NT2/D1 (cell line): ENCODE results near the gene LILRA2.
"Not testable (repeated sequence)": the region's sequence is repeated elsewhere in the genome, so short reads cannot be mapped to it uniquely, and the experiment has no call there.

ENCODE experiments used
- DNase-seq: peaks from one replicate; pipeline ENCODE4 v3.0.0-alpha.2; 2011; ENCODE audit warnings: low read depth, low spot score
- H3K27me3 ChIP-seq: 2 replicates; pipeline ENCODE4 v1.6.0; 2011; ENCODE audit warnings: mild to moderate bottlenecking; ENCODE audit not compliant: insufficient read length, insufficient read depth
- H3K36me3 ChIP-seq: 2 replicates; pipeline ENCODE4 v1.6.1; 2011; ENCODE audit warnings: mild to moderate bottlenecking, low read length, mixed read lengths; ENCODE audit not compliant: insufficient read depth, insufficient read length
- H3K4me1 ChIP-seq: 2 replicates; pipeline ENCODE4 v1.5.1; 2011; ENCODE audit not compliant: insufficient read depth, insufficient read length
- H3K4me3 ChIP-seq: 2 replicates; pipeline ENCODE4 v1.5.1; 2011; ENCODE audit warnings: low read depth; ENCODE audit not compliant: insufficient read length
- H3K9ac ChIP-seq: 2 replicates; pipeline ENCODE4 v1.6.0; 2011; ENCODE audit warnings: low read depth; ENCODE audit not compliant: insufficient read length
- H3K9me3 ChIP-seq: 2 replicates; pipeline ENCODE4 v1.5.1; 2011; ENCODE audit warnings: mild to moderate bottlenecking, low read length; ENCODE audit not compliant: insufficient read depth
- SUZ12 ChIP-seq: IDR thresholded peaks from 2 replicates; pipeline ENCODE4 v1.6.1; 2011; ENCODE audit not compliant: insufficient read length, insufficient read depth; ENCODE audit errors: extremely low read depth
- YY1 ChIP-seq: IDR thresholded peaks from 2 replicates; pipeline ENCODE4 v1.6.1; 2011; ENCODE audit not compliant: insufficient read length, insufficient read depth
- ZNF274 ChIP-seq: IDR thresholded peaks from 2 replicates; pipeline ENCODE4 v1.6.1; 2011; ENCODE audit warnings: mild to moderate bottlenecking, low read depth, low read length

Gene LILRA2

DNA sequence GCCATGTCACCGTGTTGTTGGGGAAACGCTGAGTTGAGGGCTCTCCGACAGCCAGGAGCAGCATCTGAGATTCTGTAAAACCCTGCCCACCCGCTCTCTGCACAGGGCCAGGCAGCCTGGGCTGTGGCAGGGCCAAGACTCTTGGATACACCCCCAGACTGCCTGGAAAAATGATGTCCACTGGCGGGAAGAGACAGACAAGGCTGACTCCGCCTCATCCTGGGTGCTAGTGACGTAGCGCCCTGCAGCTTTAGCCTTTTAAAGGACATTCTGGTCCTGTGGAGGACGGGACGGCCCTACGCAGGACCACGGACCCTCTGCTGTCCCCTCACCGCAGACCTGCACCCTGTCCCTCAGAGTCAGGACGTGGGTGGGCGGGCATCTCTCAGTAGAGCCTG, 20.7 kb upstream of the LILRA2 start:
- Histone ChIP-seq H3K27me3 (no peaks in the 10 kb centered on the region), H3K36me3 (no peaks in the 10 kb centered on the region), H3K9ac (no peak overlapping the region), H3K9me3 (no peaks in the 10 kb centered on the region), H3K4me3 (no peak overlapping the region), H3K4me1 (no peaks in the 10 kb centered on the region)
- no peak for DNase-seq
- TF ChIP-seq ZNF274 (no peak), YY1 (no peak), SUZ12 (no peak)

DNA sequence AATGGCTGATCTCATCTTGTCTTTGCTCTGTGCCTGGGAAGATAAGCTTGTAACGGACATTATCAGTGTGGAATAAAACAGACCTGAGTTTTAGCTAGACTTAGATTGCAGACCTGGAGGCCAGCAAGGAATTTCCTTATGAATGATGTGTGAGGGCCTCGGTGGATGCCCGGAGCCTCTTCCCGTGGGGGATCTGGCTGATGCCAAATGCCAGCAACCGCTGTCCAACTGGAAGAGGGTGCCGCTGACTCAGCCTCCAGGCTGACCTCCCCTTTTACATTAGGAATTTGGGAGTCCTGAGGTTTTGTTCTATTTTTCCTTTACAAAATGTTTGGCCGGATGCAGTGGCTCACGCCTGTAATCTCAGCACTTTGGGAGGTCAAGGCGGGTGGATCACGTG, 19.6 kb upstream of the LILRA2 start:
- TF ChIP-seq YY1: no peak
- Histone ChIP-seq H3K9ac (no peak overlapping the region), H3K36me3 (no peaks in the 10 kb centered on the region), H3K4me3 (no peak overlapping the region), H3K27me3 (no peaks in the 10 kb centered on the region), H3K9me3 (no peaks in the 10 kb centered on the region), H3K4me1 (no peaks in the 10 kb centered on the region)
- no peak for DNase-seq

DNA sequence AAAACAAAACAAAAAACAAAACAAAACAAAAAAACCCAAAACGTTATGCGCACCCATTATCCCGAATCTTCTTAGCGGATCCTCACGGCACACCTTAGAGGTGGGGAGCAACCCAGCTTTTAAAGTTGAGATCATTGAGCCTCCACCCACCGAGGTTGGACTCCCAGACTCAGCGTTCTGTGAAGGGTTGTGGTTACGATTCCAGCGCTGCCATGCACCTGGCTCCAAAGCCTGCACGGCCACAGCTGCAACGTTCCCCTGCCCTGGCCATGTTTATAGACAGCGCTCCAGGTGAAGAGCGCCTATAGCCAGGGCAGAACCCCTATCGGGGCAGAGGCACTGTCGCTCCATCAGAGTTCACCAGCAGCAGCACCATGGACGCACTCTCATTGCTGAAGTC, 18.7 kb upstream of the LILRA2 start:
- no peak overlapping the region for H3K4me3 ChIP-seq
- no peak overlapping the region for H3K9ac ChIP-seq
- TF ChIP-seq SUZ12 (no peak), YY1 (no peak), ZNF274 (no peak)
- DNase-seq: no peak
- no peaks in the 10 kb centered on the region for H3K36me3 ChIP-seq
- no peaks in the 10 kb centered on the region for H3K27me3 ChIP-seq
- no peaks in the 10 kb centered on the region for H3K9me3 ChIP-seq
- no peaks in the 10 kb centered on the region for H3K4me1 ChIP-seq

DNA sequence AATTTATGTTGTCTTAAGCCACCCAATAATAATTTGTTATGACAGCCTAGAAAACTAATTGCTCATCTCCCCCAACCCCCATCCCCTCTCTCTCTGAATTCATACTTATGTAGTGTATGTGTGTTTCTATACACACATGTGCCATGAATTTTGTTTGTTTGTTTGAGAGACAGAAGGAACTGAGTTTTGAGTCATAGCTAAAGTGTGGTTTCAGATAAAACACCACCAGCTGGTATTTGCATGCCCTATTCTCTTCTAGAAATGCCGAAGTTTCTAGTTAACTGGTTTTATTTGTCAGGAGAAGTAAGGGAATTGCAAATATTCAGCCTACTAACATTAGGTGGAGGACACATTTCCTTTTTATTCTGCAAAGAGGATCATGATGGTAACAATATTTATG, 17.4 kb upstream of the LILRA2 start:
- Histone ChIP-seq H3K4me1 (no peaks in the 10 kb centered on the region), H3K27me3 (no peaks in the 10 kb centered on the region), H3K9ac (no peak overlapping the region), H3K36me3 (no peaks in the 10 kb centered on the region), H3K9me3 (no peaks in the 10 kb centered on the region), H3K4me3 (no peak overlapping the region)
- DNase-seq: no peak
- TF ChIP-seq ZNF274 (no peak), YY1 (no peak), SUZ12 (no peak)

DNA sequence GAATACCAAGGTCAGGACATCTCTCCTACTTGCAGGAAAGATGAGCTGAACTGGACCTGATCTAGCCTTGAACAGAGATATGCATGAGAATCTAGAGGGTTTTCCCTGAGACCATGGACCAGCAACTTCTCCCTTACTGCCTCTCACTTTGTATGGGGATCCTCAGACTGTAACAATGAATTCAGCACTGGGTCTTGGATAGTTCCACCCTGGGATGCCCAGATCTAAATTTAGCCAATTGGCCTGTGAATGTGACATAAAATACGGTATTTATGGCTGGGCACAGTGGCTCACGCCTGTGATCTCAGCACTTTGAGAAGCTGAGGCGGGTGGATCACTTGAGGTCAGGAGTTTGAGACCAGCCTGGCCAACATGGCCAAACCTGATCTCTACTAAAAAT, 15.3 kb upstream of the LILRA2 start:
- Histone ChIP-seq H3K4me3 (no peak overlapping the region), H3K27me3 (no peaks in the 10 kb centered on the region), H3K9me3 (no peaks in the 10 kb centered on the region), H3K9ac (no peak overlapping the region), H3K36me3 (no peaks in the 10 kb centered on the region), H3K4me1 (no peaks in the 10 kb centered on the region)
- no peak for DNase-seq
- TF ChIP-seq SUZ12 (no peak), ZNF274 (no peak), YY1 (no peak)

DNA sequence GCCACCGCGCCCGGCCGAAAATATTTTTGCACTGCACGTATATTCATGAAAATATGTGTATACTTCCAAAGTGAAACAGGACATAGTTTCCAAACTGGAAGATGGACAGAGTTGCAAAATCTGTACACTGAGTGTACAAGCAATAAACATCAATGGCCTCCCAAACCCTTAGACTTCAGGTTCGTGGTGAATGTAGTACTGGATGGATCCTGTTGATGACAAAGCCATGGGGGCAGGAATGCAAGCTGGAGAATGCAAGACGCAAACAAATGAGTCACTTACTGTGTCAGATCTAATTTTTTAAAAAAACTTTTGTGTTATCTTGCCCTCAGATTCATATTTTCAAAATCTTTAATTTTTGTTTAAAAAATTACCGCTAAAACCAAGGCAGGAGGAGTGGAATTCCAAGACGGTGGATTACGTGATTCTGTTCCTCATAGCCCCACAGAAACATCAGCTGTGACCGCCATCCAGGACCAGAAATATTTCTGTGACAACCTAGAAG, 12.7 kb upstream of the LILRA2 start:
- DNase-seq: no peak
- no peak overlapping the region for H3K9ac ChIP-seq
- H3K4me3 ChIP-seq: no peak overlapping the region
- peaks cover under 1% of the 10 kb centered on the region for H3K27me3 ChIP-seq
- H3K4me1 ChIP-seq: no peaks in the 10 kb centered on the region
- no peaks in the 10 kb centered on the region for H3K9me3 ChIP-seq
- H3K36me3 ChIP-seq: no peaks in the 10 kb centered on the region
- no peak for TF ChIP-seq SUZ12
- no peak for TF ChIP-seq YY1
- no peak for TF ChIP-seq ZNF274

DNA sequence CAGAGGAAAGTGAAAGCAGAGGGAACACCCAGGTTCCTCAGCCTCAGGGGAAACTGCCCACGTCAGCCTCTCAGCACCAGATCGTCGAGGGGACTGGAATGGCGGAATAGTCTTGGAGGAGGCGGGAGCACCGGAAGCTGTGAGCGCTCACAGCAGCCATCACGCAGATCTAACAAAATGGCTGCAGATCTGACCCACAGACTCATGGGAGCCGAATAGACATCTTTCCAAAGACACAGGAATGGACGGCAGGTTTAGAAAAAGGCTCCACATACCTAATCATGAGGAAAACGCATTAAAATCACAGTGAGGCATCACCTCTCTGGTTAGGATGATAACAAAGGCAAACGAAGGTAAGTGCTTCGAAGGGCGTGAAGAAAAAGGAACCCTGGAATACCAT, 11.8 kb upstream of the LILRA2 start:
- H3K9ac ChIP-seq: no peak overlapping the region
- peaks cover 6% of the 10 kb centered on the region for H3K27me3 ChIP-seq
- H3K4me3 ChIP-seq: no peak overlapping the region
- no peaks in the 10 kb centered on the region for H3K4me1 ChIP-seq
- H3K36me3 ChIP-seq: no peaks in the 10 kb centered on the region
- no peaks in the 10 kb centered on the region for H3K9me3 ChIP-seq
- DNase-seq: no peak
- TF ChIP-seq YY1 (no peak), ZNF274 (no peak), SUZ12 (no peak)

DNA sequence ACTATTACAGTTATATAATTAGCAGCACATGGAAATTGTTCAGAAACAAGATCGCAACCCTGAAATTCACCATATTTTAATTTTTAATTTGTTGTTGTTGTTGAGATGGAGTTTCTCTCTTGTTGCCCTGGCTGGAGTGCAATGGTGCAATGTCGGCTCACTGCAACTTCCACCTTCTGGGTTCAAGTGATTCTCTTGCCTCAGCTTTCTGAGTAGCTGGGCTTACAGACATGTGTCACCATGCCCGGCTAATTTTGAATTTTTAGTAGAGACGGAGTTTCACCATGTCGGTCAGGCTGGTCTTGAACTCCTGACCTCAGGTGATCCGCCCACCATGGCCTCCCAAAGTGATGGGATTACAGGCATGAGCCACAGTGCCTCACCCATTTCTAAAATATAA, 10.4 kb upstream of the LILRA2 start:
- not testable (repeated sequence) for H3K9ac ChIP-seq, H3K9me3 ChIP-seq, H3K4me3 ChIP-seq, H3K36me3 ChIP-seq, DNase-seq, H3K4me1 ChIP-seq, H3K27me3 ChIP-seq
